KMS-11 (cell line): ENCODE data around the gene PSMA8.
"Not testable (repeated sequence)": the region's sequence is repeated elsewhere in the genome, so short reads cannot be mapped to it uniquely, and the experiment has no call there.

Source experiments
- H2AFZ ChIP-seq: fragments of 200-600 bp; sonication (generic); 2 replicates; pipeline ENCODE4 v1.6.1; 2016; ENCODE audit warnings: antibody characterized with exemption, mixed run types, low read depth
- H3K27ac ChIP-seq: fragments of 200-600 bp; sonication (generic); 2 replicates; pipeline ENCODE4 v1.6.1; 2016; ENCODE audit warnings: mild to moderate bottlenecking, mixed run types
- H3K27me3 ChIP-seq: fragments of 200-600 bp; sonication (generic); 2 replicates; pipeline ENCODE4 v1.6.1; 2017; ENCODE audit warnings: mild to moderate bottlenecking, low read depth, mixed run types, moderate library complexity; ENCODE audit not compliant: insufficient read depth
- H3K36me3 ChIP-seq: fragments of 200-600 bp; sonication (generic); 2 replicates; pipeline ENCODE4 v1.6.1; 2017; ENCODE audit warnings: mild to moderate bottlenecking, mixed run types; ENCODE audit not compliant: insufficient read depth
- H3K4me1 ChIP-seq: fragments of 200-600 bp; sonication (generic); 2 replicates; pipeline ENCODE4 v1.6.1; 2016; ENCODE audit warnings: mild to moderate bottlenecking, low read depth, mixed run types; ENCODE audit not compliant: poor library complexity, severe bottlenecking
- H3K4me2 ChIP-seq: fragments of 200-600 bp; sonication (generic); 2 replicates; pipeline ENCODE4 v1.7.0; 2016; ENCODE audit warnings: mild to moderate bottlenecking, mixed run types
- H3K4me3 ChIP-seq: fragments of 200-600 bp; sonication (generic); IDR thresholded peaks from 2 replicates; pipeline ENCODE4 v1.6.1; 2017; ENCODE audit warnings: low read depth, low read length, mixed read lengths; ENCODE audit not compliant: insufficient read depth
- H3K79me2 ChIP-seq: fragments of 200-600 bp; sonication (generic); 2 replicates; pipeline ENCODE4 v1.6.1; 2016; ENCODE audit warnings: low read depth, mixed run types; ENCODE audit not compliant: insufficient read depth
- H3K9ac ChIP-seq: fragments of 200-600 bp; sonication (generic); 2 replicates; pipeline ENCODE4 v1.6.1; 2016; ENCODE audit warnings: mild to moderate bottlenecking, mixed run types
- H4K20me1 ChIP-seq: fragments of 200-600 bp; sonication (generic); 2 replicates; pipeline ENCODE4 v1.6.1; 2016; ENCODE audit warnings: mild to moderate bottlenecking, mixed run types; ENCODE audit not compliant: insufficient read depth
- CTCF ChIP-seq: fragments of 200-600 bp; sonication (generic); conservative IDR thresholded peaks from 2 replicates; pipeline ENCODE4 v1.6.1; 2017; ENCODE audit warnings: low read depth, mild to moderate bottlenecking, antibody characterized with exemption, low read length, moderate library complexity, mixed read lengths

PSMA8 gene

GRCh38 chr18:26228562-26229260 lies 95.0 kb downstream of the PSMA8 start:
- H3K4me1 ChIP-seq: peaks cover 64% of the 10 kb centered on the region
- no peaks in the 10 kb centered on the region for H3K27me3 ChIP-seq
- no peak overlapping the region for H2AFZ ChIP-seq
- peaks cover 48% of the 10 kb centered on the region for H4K20me1 ChIP-seq
- H3K79me2 ChIP-seq: peaks cover 73% of the 10 kb centered on the region
- H3K4me3 ChIP-seq: no peak overlapping the region
- H3K9ac ChIP-seq: peak overlapping the region; percentile 92; the same call in 1 of the 2 replicates
- TF ChIP-seq CTCF: no peak
- H3K36me3 ChIP-seq: peaks cover 6% of the 10 kb centered on the region; the same call in 1 of the 2 replicates
- H3K27ac ChIP-seq: peak overlapping the region; percentile 84; the same call in 1 of the 2 replicates
- peak overlapping the region; percentile 96 for H3K4me2 ChIP-seq

GRCh38 chr18:26230497-26230896 lies 96.8 kb downstream of the PSMA8 start:
- no peak for TF ChIP-seq CTCF
- H3K4me1 ChIP-seq: peaks cover 77% of the 10 kb centered on the region
- H3K36me3 ChIP-seq: peaks cover 6% of the 10 kb centered on the region; the same call in 1 of the 2 replicates
- H2AFZ ChIP-seq: no peak overlapping the region
- peaks cover 91% of the 10 kb centered on the region for H3K79me2 ChIP-seq
- no peaks in the 10 kb centered on the region for H3K27me3 ChIP-seq
- H4K20me1 ChIP-seq: peaks cover 61% of the 10 kb centered on the region
- no peak overlapping the region for H3K4me2 ChIP-seq
- no peak overlapping the region for H3K27ac ChIP-seq
- no peak overlapping the region for H3K9ac ChIP-seq
- no peak overlapping the region for H3K4me3 ChIP-seq

GRCh38 chr18:26233208-26233607 lies 99.5 kb downstream of the PSMA8 start:
- peaks cover 60% of the 10 kb centered on the region for H4K20me1 ChIP-seq
- H3K4me3 ChIP-seq: no peak overlapping the region

GRCh38 chr18:26237363-26237762 lies 103.7 kb downstream of the PSMA8 start:
- H3K4me3 ChIP-seq, H3K27ac ChIP-seq, H3K4me2 ChIP-seq, H2AFZ ChIP-seq, H3K27me3 ChIP-seq, H3K9ac ChIP-seq, H3K36me3 ChIP-seq: not testable (repeated sequence)
- Histone ChIP-seq H4K20me1 (peaks cover 39% of the 10 kb centered on the region), H3K79me2 (peaks cover 99% of the 10 kb centered on the region), H3K4me1 (peaks cover 30% of the 10 kb centered on the region)

More at GRCh38 chr18:26233208-26233607, 99.5 kb downstream of the PSMA8 start:
- Histone ChIP-seq H3K4me2 (no peak overlapping the region), H3K79me2 (peaks cover 100% of the 10 kb centered on the region), H3K27me3 (no peaks in the 10 kb centered on the region), H3K9ac (no peak overlapping the region), H3K4me1 (peaks cover 68% of the 10 kb centered on the region), H3K27ac (no peak overlapping the region), H2AFZ (no peak overlapping the region), H3K36me3 (peaks cover 6% of the 10 kb centered on the region; the same call in 1 of the 2 replicates)
- no peak for TF ChIP-seq CTCF

GRCh38 chr18:26238718-26239117 lies 105.0 kb downstream of the PSMA8 start:
- H3K4me1 ChIP-seq: peaks cover 19% of the 10 kb centered on the region
- not testable (repeated sequence) for H3K27ac ChIP-seq, H3K9ac ChIP-seq, H3K27me3 ChIP-seq, H3K36me3 ChIP-seq, H2AFZ ChIP-seq, H3K4me2 ChIP-seq, H3K4me3 ChIP-seq
- peaks cover 99% of the 10 kb centered on the region for H3K79me2 ChIP-seq
- H4K20me1 ChIP-seq: peaks cover 27% of the 10 kb centered on the region

- Histone ChIP-seq H4K20me1 (peaks cover 23% of the 10 kb centered on the region), H3K79me2 (peaks cover 99% of the 10 kb centered on the region)
- H3K4me1 ChIP-seq, H2AFZ ChIP-seq, H3K4me3 ChIP-seq, H3K27ac ChIP-seq, H3K36me3 ChIP-seq, H3K9ac ChIP-seq, H3K4me2 ChIP-seq, H3K27me3 ChIP-seq: not testable (repeated sequence)
Measured at GRCh38 chr18:26242392-26242791, 108.7 kb downstream of the PSMA8 start.
